Activated CD4-positive, alpha-beta T cell treated with anti-CD3 and anti-CD28 coated beads, Interleukin-2, amount 10 ng/mL, durations not matched to agents 24 days and 14 days (primary cell): ENCODE results near the gene IFITM1. TPM values are rescaled to one million over a fixed set of nuclear protein-coding genes. Genes with fewer than 3 reads are reported as not detected.
"Not testable (repeated sequence)": the region's sequence is repeated elsewhere in the genome, so short reads cannot be mapped to it uniquely, and the experiment has no call there.

ENCODE experiments used
- DNase-seq: peaks from one replicate; pipeline ENCODE4 v3.0.0; 2022
- H3K27ac Mint-ChIP-seq: one replicate; pipeline ENCODE4 v1.8.0; 2022; ENCODE audit warnings: mild to moderate bottlenecking, mixed read lengths
- H3K27me3 Mint-ChIP-seq: one replicate; pipeline ENCODE4 v1.8.0; 2022; ENCODE audit warnings: mixed read lengths
- H3K36me3 Mint-ChIP-seq: one replicate; pipeline ENCODE4 v1.8.0; 2022; ENCODE audit warnings: low read depth, mild to moderate bottlenecking, mixed read lengths
- H3K4me1 Mint-ChIP-seq: one replicate; pipeline ENCODE4 v1.8.0; 2021; ENCODE audit warnings: mixed read lengths
- H3K4me3 Mint-ChIP-seq: one replicate; pipeline ENCODE4 v1.8.0; 2022; ENCODE audit warnings: mild to moderate bottlenecking, moderate library complexity, mixed read lengths
- H3K9me3 Mint-ChIP-seq: one replicate; pipeline ENCODE4 v1.8.0; 2021; ENCODE audit warnings: mixed read lengths
- intact Hi-C: fragments of 100-400 bp; cut with micrococcal nuclease; formaldehyde crosslinking; loops from one replicate; pipeline ENCODE4 v1.15.1; 2023
- total RNA-seq: library from RNA; stranded (reverse); gene quantifications from 2 replicates; pipeline ENCODE4 v1.2.3, GENCODE V29; 2022

IFITM1 gene
- total RNA-seq, 1 donor from 2014 or later = 241 TPM

- no peak for DNase-seq
- H3K4me3 Mint-ChIP-seq = no peak overlapping the region
- intact Hi-C loops = no loop called here
- H3K27ac Mint-ChIP-seq = no peak overlapping the region
- peaks cover 17% of the 10 kb centered on the region for H3K4me1 Mint-ChIP-seq
- peaks cover 2% of the 10 kb centered on the region for H3K27me3 Mint-ChIP-seq
- H3K36me3 Mint-ChIP-seq = no peaks in the 10 kb centered on the region
- H3K9me3 Mint-ChIP-seq = no peaks in the 10 kb centered on the region
Observed at GRCh38 chr11:339963-340362, 26.1 kb downstream of the IFITM1 start.

GRCh38 chr11:340539-341512 lies 27.0 kb downstream of the IFITM1 start:
- no peak for DNase-seq
- intact Hi-C loops = no loop called here
- Mint-ChIP-seq H3K4me3 (no peak overlapping the region), H3K27me3 (peaks cover 2% of the 10 kb centered on the region), H3K4me1 (peaks cover 12% of the 10 kb centered on the region), H3K9me3 (no peaks in the 10 kb centered on the region), H3K27ac (no peak overlapping the region), H3K36me3 (no peaks in the 10 kb centered on the region)

DNA sequence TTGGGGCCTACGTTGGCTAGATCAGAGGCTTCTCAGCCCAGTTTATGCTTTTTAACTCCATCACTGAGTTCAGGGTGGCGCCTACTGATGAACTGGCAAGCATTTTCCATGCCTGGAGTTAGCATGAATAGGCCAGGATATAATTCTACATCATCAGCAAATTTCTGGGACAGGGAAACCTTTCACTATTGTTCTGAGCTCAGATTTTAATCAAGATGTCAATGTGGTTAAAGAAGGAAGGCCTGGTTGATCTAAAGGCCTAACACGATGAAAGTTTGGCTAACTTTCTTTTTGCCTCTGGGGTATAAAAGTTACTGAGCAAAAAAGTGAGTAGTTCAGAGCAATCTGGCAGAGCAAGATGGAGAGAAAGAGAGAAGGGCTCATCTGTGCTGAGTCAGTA lies 28.5 kb downstream of the IFITM1 start:
- intact Hi-C loops = no loop called here
- no peaks in the 10 kb centered on the region for H3K36me3 Mint-ChIP-seq
- H3K27me3 Mint-ChIP-seq = peaks cover 6% of the 10 kb centered on the region
- DNase-seq = no peak
- peak overlapping the region; percentile 7 for H3K27ac Mint-ChIP-seq
- H3K4me3 Mint-ChIP-seq = no peak overlapping the region
- H3K9me3 Mint-ChIP-seq = no peaks in the 10 kb centered on the region
- peaks cover 4% of the 10 kb centered on the region for H3K4me1 Mint-ChIP-seq

DNA sequence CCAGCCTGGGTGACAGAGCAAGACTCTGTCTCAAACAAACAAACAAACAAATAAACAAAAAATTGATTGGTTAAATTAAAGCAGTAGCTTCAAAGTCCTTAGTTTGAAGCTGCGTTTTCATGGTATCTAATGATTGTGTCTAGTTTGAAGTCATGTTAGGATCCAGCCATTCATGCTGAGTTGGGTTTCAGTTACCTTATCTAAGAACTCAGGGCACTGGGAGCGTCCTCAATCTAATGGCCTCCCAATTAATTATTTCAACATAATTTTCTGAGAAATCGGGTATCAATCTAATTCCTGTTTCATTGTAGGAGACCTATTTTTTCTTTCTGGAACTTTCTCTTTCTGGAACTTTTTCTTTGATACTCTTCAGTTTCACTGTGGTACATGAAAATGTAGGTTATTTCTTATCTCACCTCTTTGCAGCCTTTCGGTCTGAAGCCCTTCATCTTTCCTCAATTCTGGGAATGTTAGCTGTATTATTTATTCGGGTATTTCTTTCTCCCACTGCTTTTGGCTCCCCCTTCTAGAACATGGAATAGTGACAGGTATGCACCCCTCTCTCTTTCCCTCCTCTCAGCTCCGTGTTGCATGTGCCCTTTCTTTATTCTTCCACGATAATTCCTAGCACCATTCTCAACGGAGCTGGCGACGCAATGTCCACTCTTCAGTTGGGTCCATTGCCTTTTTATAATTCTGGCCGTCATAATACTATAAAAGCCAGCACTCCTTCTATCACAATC lies 31.2 kb downstream of the IFITM1 start:
- Mint-ChIP-seq H3K27me3 (peaks cover 6% of the 10 kb centered on the region), H3K9me3 (no peaks in the 10 kb centered on the region), H3K4me1 (peaks cover 6% of the 10 kb centered on the region), H3K36me3 (no peaks in the 10 kb centered on the region), H3K4me3 (no peak overlapping the region), H3K27ac (no peak overlapping the region)
- DNase-seq = no peak
- intact Hi-C loops = no loop called here

- H3K36me3 Mint-ChIP-seq = no peaks in the 10 kb centered on the region
- H3K27ac Mint-ChIP-seq = no peak overlapping the region
- peaks cover 4% of the 10 kb centered on the region for H3K27me3 Mint-ChIP-seq
- no peak overlapping the region for H3K4me3 Mint-ChIP-seq
- no peak for DNase-seq
- intact Hi-C loops = no loop called here
- H3K9me3 Mint-ChIP-seq = no peaks in the 10 kb centered on the region
- H3K4me1 Mint-ChIP-seq = peaks cover 15% of the 10 kb centered on the region
Observed at GRCh38 chr11:346529-346928, 32.7 kb downstream of the IFITM1 start.

- DNase-seq, H3K9me3 Mint-ChIP-seq, H3K4me3 Mint-ChIP-seq, H3K27me3 Mint-ChIP-seq, intact Hi-C loops, H3K36me3 Mint-ChIP-seq, H3K27ac Mint-ChIP-seq: not testable (repeated sequence)
- peaks cover 28% of the 10 kb centered on the region for H3K4me1 Mint-ChIP-seq
Observed at GRCh38 chr11:349270-349954, 35.6 kb downstream of the IFITM1 start.

GRCh38 chr11:350033-350722 lies 36.3 kb downstream of the IFITM1 start:
- intact Hi-C loops, H3K4me3 Mint-ChIP-seq, H3K27ac Mint-ChIP-seq: not testable (repeated sequence)

DNA sequence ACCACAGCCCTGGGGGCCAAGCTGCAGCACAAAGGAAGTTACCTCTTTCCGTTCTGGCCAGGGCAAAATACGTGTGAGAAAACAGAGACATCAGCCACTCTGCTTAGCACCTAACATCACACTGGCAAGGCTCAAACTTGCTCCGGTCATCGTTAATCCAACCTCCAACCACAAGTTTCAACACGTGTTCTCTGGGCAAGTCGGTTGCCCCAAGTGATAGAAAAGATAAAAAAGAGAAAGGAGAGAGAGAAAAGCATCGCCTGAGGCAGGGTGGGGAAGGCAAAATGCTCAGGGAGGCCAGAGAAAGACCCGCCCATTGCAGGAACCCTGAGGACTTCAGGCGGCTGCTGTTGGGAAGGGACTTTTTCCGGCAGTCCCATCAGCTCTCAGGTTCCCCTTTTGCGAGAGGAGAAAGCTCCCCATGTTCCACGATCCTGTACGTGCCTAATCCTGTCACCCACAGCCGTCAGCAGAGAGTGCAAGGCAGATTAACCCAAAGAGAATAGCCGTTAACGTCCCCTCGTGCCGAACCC lies 36.9 kb downstream of the IFITM1 start:
- Mint-ChIP-seq H3K4me3 (no peak overlapping the region), H3K36me3 (no peaks in the 10 kb centered on the region), H3K9me3 (no peaks in the 10 kb centered on the region), H3K27me3 (peaks cover 4% of the 10 kb centered on the region), H3K4me1 (peaks cover 31% of the 10 kb centered on the region), H3K27ac (no peak overlapping the region)
- intact Hi-C loops = no loop called here
- peak; percentile 56 for DNase-seq

More at GRCh38 chr11:350033-350722, 36.3 kb downstream of the IFITM1 start:
- H3K36me3 Mint-ChIP-seq, H3K9me3 Mint-ChIP-seq, DNase-seq, H3K27me3 Mint-ChIP-seq: not testable (repeated sequence)
- peaks cover 30% of the 10 kb centered on the region for H3K4me1 Mint-ChIP-seq

DNA sequence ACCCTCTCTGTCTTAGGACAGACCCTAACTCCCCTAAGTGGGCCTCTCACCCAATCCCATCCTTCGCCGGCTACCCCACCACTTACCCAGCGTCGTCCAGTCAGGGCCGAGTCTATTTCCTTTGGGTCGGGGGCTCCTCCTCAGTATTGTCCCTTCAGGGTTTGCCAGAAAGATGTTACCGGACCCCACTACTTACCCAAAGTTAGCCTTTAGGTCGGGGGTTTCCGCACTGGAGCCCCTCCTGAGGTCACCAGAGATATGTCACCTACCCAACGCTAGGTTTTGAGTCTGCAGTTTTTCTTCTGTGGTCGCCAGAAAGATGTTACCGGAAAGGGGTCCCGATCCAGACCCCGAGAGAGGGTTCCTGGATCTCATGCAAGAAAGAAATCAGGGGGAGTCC lies 37.6 kb downstream of the IFITM1 start:
- Mint-ChIP-seq H3K36me3 (no peaks in the 10 kb centered on the region), H3K9me3 (no peaks in the 10 kb centered on the region), H3K4me3 (no peak overlapping the region), H3K4me1 (peaks cover 31% of the 10 kb centered on the region), H3K27ac (peak overlapping the region; percentile 37), H3K27me3 (peaks cover 1% of the 10 kb centered on the region)
- intact Hi-C loops = no loop called here
- DNase-seq = no peak

DNA sequence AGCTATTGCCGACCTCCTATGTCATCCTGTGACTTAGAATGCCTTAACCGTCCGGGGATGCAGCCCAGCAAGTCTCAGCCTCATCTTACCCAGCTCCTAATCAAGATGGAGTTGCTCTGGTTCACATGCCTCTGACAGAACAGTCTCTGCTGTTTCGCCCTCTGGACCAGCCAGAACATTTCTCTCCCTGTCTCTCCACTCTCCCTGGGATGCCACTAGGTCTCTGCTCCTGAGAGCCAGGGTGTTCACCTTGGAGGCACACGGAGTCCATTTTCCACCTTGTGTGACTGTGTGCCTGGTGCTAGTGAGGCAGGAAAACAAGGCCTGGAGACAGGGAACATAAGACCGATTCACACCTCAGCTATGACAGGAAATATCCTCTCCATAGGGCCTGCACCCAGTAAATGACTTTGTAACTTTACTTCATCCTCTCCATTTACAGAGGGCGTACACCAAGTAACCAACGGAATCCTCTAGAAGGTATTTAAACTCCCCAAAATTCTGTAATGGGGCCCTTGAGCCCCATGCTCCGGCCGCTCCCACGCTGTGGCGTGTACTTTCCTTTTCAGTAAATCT lies 38.7 kb downstream of the IFITM1 start:
- intact Hi-C loops = no loop called here

DNA sequence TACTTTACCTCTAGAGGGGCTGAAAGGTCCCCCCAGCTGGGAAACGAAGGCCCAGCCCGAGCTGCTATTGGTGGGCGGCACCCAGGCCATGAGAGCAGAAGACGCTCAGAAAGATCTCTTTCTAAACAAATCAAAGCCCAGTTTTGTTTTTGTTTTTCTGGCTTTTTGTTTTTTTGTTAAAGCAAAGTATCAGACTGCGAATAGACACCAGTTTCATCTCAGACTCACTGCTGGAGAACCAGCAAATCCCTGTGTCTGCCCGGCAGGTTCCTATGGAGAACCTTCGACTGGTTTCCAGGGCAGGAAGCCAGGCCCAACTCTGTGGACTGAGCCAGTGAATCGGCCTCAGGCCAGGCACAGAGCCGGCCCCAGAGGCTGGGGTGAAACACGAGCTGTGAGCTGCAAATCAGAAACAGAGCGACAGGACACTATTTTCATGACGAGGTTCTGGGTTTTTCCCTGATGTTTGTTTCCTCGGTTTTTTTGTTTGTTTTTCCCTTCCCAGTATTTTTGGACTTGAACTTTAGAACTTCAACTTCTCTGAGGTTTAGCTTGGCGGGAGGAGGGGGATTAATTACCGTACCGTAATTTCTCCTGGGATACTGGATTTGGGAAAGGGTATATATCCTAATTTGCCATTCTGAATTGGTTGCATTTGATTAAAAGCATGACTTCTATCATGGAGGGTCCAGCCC lies 39.5 kb downstream of the IFITM1 start:
- peak overlapping the region; percentile 22 for H3K4me3 Mint-ChIP-seq
- H3K4me1 Mint-ChIP-seq = peaks cover 31% of the 10 kb centered on the region
- H3K27ac Mint-ChIP-seq = peak overlapping the region; percentile 45
- no peaks in the 10 kb centered on the region for H3K27me3 Mint-ChIP-seq
- peak; percentile 57 for DNase-seq
- no peaks in the 10 kb centered on the region for H3K9me3 Mint-ChIP-seq
- intact Hi-C loops = no loop called here
- no peaks in the 10 kb centered on the region for H3K36me3 Mint-ChIP-seq

More for the DNA sequence above, 38.7 kb downstream of the IFITM1 start:
- H3K27me3 Mint-ChIP-seq = no peaks in the 10 kb centered on the region
- no peaks in the 10 kb centered on the region for H3K9me3 Mint-ChIP-seq
- H3K36me3 Mint-ChIP-seq = no peaks in the 10 kb centered on the region
- no peak overlapping the region for H3K27ac Mint-ChIP-seq
- H3K4me1 Mint-ChIP-seq = peaks cover 31% of the 10 kb centered on the region
- DNase-seq = no peak
- H3K4me3 Mint-ChIP-seq = no peak overlapping the region

- no peaks in the 10 kb centered on the region for H3K9me3 Mint-ChIP-seq
- DNase-seq = peak; percentile 97
- no peaks in the 10 kb centered on the region for H3K36me3 Mint-ChIP-seq
- peaks cover 5% of the 10 kb centered on the region for H3K27me3 Mint-ChIP-seq
- peak overlapping the region; percentile 89 for H3K4me3 Mint-ChIP-seq
- peak overlapping the region; percentile 95 for H3K27ac Mint-ChIP-seq
- intact Hi-C loops = loop anchor here (1.0 to 5.0 kb wide), 4 partner anchors 29 to 149 kb away; partner anchors contain the start of genes BET1L and RIC8A
- H3K4me1 Mint-ChIP-seq = peaks cover 26% of the 10 kb centered on the region
Observed at GRCh38 chr11:355581-356458, 42.0 kb downstream of the IFITM1 start.
